VCaP (cell line): ENCODE results near the gene SRSF7.
"Not testable (repeated sequence)": the region's sequence is repeated elsewhere in the genome, so short reads cannot be mapped to it uniquely, and the experiment has no call there.

Experiments used
- H3K27ac ChIP-seq: fragments of 450-650 bp; 2 replicates; pipeline ENCODE4 v1.5.1; 2017
- TF ChIP-seq, protein P1 (sequence below): fragments of 450-650 bp; conservative IDR thresholded peaks from 2 replicates; pipeline ENCODE4 v1.5.1; 2017; ENCODE audit warnings: mild to moderate bottlenecking, moderate library complexity

Gene SRSF7

DNA sequence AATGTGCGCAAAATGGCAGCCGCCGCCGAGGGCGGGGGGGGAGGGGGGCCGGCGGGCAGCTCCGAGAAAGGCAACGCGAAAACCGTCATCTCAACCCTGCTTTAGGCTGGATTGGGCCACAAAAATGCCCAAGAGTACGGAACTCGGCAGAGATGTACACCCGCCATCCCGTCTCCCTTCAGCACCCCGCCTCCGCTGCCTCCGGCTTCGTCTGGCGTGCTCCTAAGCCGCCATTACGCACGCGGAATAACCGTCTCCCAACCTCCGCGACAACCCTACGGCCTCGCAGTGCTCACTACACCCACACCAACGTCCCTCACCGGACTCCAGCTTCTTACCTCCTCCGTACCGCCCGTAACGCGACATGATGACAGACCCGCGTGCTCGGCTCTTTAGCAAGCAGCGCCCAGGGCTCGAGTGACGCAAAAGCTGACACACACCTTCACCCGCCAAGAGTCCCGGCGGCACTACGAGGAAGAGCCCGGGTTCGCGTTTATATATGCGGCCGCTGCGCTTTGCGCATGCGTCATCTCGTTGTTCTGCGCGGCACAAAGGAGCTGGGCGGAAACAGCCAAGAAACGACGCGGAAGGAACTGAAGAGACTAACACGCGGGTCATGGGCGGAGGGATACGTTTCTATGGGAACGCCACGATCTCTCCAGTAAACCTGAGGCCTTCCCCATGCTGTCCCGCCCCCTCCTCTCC is at the start of gene SRSF7:
Gene SRSF7, minus strand, starts transcription at position 471 of the 705 bp plus-strand sequence. Its CDS starts 105 bp downstream, at position 366.
- TF ChIP-seq, protein P1, sequence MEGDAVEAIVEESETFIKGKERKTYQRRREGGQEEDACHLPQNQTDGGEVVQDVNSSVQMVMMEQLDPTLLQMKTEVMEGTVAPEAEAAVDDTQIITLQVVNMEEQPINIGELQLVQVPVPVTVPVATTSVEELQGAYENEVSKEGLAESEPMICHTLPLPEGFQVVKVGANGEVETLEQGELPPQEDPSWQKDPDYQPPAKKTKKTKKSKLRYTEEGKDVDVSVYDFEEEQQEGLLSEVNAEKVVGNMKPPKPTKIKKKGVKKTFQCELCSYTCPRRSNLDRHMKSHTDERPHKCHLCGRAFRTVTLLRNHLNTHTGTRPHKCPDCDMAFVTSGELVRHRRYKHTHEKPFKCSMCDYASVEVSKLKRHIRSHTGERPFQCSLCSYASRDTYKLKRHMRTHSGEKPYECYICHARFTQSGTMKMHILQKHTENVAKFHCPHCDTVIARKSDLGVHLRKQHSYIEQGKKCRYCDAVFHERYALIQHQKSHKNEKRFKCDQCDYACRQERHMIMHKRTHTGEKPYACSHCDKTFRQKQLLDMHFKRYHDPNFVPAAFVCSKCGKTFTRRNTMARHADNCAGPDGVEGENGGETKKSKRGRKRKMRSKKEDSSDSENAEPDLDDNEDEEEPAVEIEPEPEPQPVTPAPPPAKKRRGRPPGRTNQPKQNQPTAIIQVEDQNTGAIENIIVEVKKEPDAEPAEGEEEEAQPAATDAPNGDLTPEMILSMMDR, result no peak
- H3K27ac ChIP-seq, result peak within 1 kb of the TSS; percentile 95

DNA sequence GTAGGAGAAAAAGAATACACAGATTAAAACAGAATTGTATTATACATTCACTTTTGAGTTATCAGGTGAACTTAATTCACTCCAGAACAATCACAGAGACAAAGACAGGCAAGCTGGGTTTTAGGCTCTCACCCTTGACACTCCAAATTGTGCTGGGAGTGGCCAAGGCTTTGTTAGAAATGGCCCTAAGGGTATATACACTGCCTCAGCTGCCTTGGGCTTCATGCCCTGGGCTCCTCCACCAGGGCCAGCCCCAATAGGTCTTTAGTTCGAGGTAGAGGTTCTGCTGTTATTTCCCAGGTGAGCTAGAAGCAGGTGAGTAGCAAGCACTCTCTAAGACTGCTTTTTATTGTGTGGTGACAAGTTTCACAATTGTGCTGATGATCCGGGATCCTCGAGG is 46.8 kb upstream of the SRSF7 start:
- no peak overlapping the region for H3K27ac ChIP-seq
- TF ChIP-seq, protein P1, result no peak

DNA sequence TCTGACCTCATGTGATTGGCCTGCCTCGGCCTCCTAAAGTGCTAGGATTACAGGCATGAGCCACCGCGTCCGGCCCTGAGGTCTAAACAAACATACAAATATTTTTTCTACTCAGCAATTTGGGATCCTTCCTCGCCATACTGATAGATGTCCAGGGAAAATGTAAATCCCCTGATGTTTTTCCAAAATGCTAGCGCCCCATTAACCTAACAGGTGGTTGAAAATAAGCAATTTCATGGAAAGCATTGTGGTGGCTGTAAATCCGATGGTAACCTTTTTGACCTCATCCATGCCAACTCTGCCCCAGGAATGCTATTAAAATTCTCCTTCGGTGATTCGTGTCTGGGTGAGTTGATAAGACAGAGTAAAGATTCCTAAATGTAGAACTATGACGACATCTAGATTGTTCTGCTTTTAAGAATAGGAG is 46.1 kb upstream of the SRSF7 start:
- no peak overlapping the region for H3K27ac ChIP-seq
- TF ChIP-seq, protein P1, result no peak

DNA sequence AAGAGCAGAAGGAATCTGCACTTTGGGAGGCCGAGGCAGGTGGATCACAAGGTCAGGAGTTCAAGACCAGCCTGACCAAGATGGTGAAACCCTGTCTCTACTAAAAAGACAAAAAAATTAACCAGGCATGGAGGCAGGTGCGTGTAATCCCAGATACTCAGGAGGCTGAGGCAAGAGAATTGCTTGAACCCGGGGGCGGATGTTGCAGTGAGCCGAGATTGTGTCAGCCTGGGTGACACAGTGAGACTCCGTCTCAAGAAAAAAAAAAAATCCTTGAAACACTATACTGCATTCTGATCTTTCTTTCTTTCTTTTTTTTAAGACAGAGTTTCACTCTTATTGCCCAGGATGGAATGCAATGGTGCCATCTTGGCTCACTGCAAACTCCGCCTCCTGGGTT is 43.9 kb upstream of the SRSF7 start:
- not testable (repeated sequence) for H3K27ac ChIP-seq

DNA sequence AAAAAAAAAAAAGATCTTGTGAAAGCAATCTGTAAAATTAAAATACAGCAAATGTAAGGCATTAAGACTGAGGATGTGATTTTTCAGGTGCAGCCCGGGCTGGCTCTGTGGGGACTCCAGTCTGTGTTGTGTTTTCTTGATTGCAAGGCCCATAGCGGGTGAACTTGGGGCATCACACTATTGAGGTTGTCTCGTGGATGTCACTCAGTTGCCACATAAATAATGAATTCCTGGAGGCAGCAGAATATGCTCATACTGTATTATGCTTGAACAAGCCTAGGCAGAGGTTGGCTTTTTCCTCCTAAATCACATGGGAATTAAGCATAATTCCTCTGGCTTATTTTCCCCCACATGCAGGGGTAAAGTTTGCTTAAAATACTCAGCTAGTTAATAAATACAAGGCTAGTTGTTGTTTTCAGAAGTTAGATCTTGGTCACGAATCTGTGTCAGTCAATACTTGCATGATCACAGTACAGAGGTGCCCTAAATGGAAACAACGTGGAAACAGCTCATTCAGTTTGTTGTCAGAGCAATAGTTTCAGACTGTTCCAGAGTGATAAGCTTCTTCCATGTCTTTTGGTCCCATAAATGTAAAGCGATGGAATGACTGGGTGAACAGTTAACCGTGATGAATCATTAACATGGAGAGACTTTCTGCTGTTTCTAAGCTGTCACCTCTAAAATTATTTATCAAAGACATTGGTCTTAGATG is 43.2 kb upstream of the SRSF7 start:
- H3K27ac ChIP-seq, result no peak overlapping the region
- TF ChIP-seq, protein P1, result no peak

DNA sequence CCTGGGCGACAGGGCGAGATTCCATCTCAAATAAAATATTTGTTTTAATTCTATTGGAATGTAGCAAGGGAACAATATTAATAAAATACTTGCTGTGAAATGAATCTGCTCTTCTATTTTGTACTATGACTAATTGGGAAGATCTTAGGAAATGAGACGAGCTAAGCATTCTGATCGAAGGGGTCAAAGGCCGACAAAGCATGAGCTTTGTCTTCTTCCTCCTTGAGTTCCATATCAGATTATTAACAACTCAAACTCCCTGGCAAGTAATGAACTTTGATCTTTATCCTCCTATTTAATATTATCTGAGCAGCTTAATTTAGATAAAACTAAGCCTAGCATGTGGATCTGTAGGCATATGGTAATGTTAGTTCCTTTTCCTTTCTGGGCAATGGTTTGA is 42.4 kb upstream of the SRSF7 start:
- TF ChIP-seq, protein P1, result no peak
- H3K27ac ChIP-seq, result no peak overlapping the region

DNA sequence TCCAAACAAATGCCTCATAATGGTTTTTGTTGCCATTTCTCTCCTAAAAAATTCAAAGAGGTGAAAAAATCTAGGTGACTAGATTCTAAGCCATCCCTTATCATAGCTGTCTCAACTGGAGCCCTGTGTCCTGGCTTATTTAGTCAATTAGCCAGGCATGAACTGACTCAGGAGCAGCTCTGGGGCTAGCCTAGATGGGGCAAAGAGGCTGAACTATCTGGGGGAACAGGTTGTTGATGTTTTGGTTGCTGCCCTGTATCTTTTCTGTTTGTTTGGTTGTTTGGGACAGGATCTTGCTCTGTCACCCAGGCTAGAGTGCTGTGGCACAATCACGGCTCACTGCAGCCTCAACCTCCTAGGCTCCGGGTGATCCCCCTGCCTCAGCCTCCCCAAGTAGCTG is 41.6 kb upstream of the SRSF7 start:
- TF ChIP-seq, protein P1, result no peak
- no peak overlapping the region for H3K27ac ChIP-seq

DNA sequence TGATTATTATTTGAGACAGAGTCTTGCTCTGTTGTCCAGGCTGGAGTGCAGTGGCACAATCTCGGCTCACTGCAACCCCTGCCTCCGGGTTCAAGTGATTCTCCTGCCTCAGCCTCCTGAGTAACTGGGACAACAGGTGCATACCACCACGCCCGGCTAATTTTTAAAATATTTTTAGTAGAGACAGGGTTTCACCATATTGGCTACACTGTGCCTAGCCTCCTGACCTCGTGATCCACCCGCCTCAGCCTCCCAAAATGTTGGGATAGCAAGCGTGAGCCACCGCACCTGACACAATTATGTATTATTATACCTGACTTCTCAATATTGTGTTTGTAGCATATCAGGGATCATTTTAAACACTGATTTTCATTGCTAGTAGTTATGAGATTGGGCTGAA is 41.2 kb upstream of the SRSF7 start:
- not testable (repeated sequence) for H3K27ac ChIP-seq
